ENCODE results near the gene HTT. TPM values are rescaled to one million over a fixed set of nuclear protein-coding genes. Genes with fewer than 3 reads are reported as not detected.

HTT gene
- total and polyA plus RNA-seq, 2 of the 13 experiments (the other 11 are each of a cell fraction or from before 2014, with no cell fraction given) = 17.5 to 19.5 TPM

DNA sequence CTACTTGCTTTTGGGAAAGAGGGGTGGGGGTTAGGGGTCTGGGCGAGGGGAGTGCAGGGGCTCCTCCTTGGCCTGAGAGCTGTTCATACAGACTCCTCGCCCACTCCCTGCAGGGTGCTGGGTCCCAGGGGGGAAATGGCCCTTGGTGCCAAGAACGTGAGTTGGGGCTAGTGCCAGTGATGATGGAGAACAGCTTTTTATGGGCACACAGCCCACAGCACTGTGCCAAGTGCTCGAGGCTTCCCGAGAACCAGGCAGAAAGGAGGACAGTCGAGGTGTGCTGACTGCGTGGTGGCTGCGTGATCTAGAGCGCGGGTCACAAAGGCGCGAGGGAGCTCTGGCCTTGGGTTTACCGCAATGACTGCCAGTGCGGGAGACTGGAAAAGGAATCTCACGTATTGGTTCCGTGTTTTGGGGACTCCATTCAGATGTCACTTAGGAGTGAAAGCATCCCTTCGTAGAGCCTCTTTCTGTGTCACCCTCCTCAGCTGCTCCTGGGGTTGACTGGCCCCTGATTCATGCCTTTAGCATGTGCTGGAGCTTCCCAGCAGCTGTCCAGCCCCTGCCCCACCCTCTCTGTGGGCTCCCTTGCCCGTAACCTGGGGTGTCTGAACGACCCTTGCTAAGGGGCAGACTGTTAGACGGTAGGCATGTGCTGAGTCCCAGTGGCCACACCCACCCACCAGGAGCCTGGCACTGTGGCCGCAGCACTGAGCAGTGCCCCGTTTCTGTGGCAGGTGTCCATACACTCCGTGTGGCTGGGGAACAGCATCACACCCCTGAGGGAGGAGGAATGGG is 153.6 kb downstream of the HTT start:
- H3K79me2 ChIP-seq (ENCODE audit: insufficient read depth, low read length) = no peaks in the 10 kb centered on the region
- ChIA-PET POLR2A (no interaction called here), CTCF (ENCODE audit: low intra/inter-chr PET ratio, low total read pairs) (no interaction called here)
- no peaks in the 10 kb centered on the region for H3K9me3 ChIP-seq (ENCODE audit: low read length)
- H3K36me3 ChIP-seq (replicated peaks in 1 of 2; ENCODE audit: control insufficient read depth in 1 of 2, insufficient read depth in 2 of 2, low read length in 2 of 2) = peaks cover 33 to 87% of the 10 kb centered on the region in 2 experiments
- no TSS peak for BruUV-seq (replicated peaks)
- intact Hi-C loops (cut with micrococcal nuclease; ENCODE audit: unreplicated experiment) = no loop called here
- H3K4me3 ChIP-seq (replicated peaks in 1 of 3; ENCODE audit: insufficient read depth in 1 of 3, low read depth in 2 of 3, low read length in 3 of 3) = no peak overlapping the region
- DNase-seq (ENCODE audit: low spot score) = no peak
- FAIRE-seq = no peak
- H4K20me1 ChIP-seq (ENCODE audit: insufficient read depth, low read length) = no peaks in the 10 kb centered on the region
- no peak overlapping the region for H3K4me2 ChIP-seq (ENCODE audit: low read depth, low read length)
- no peaks in the 10 kb centered on the region for H3K27me3 ChIP-seq (ENCODE audit: control insufficient read depth in 1 of 2, insufficient read depth in 2 of 2, low read length in 2 of 2)
- H3K27ac ChIP-seq (ENCODE audit: extremely low read length, insufficient read depth, low read length) = no peak overlapping the region
- no peak overlapping the region for H3K9ac ChIP-seq (ENCODE audit: insufficient read depth, low read depth, low read length)
- TF ChIP-seq SALL2 (CRISPR knock-in tag; IDR thresholded peaks at IDR 0.05) (no peak), ZNF326 (CRISPR knock-in tag; IDR thresholded peaks at IDR 0.05; ENCODE audit: borderline replicate concordance) (no peak), KMT2A (CRISPR knock-in tag; IDR thresholded peaks at IDR 0.05) (no peak), BCL6 (CRISPR knock-in tag; IDR thresholded peaks at IDR 0.05) (no peak), NONO (IDR thresholded peaks at IDR 0.05) (no peak), NONO (CRISPR knock-in tag; conservative IDR thresholded peaks at IDR 0.05) (no peak), ZNF382 (CRISPR knock-in tag; IDR thresholded peaks at IDR 0.05; ENCODE audit: borderline replicate concordance) (no peak), TP53 (CRISPR knock-in tag; conservative IDR thresholded peaks at IDR 0.05) (no peak), ZNF530 (CRISPR knock-in tag; IDR thresholded peaks at IDR 0.05; ENCODE audit: low read depth) (no peak)
- TF ChIP-seq, protein P1, sequence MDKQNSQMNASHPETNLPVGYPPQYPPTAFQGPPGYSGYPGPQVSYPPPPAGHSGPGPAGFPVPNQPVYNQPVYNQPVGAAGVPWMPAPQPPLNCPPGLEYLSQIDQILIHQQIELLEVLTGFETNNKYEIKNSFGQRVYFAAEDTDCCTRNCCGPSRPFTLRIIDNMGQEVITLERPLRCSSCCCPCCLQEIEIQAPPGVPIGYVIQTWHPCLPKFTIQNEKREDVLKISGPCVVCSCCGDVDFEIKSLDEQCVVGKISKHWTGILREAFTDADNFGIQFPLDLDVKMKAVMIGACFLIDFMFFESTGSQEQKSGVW (CRISPR knock-in tag; IDR thresholded peaks at IDR 0.05; ENCODE audit: borderline replicate concordance) = no peak
- TF ChIP-seq, protein P2, sequence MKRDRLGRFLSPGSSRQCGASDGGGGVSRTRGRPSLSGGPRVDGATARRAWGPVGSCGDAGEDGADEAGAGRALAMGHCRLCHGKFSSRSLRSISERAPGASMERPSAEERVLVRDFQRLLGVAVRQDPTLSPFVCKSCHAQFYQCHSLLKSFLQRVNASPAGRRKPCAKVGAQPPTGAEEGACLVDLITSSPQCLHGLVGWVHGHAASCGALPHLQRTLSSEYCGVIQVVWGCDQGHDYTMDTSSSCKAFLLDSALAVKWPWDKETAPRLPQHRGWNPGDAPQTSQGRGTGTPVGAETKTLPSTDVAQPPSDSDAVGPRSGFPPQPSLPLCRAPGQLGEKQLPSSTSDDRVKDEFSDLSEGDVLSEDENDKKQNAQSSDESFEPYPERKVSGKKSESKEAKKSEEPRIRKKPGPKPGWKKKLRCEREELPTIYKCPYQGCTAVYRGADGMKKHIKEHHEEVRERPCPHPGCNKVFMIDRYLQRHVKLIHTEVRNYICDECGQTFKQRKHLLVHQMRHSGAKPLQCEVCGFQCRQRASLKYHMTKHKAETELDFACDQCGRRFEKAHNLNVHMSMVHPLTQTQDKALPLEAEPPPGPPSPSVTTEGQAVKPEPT (CRISPR knock-in tag; IDR thresholded peaks at IDR 0.05; ENCODE audit: low read depth) = no peak
- H3K4me1 ChIP-seq (ENCODE audit: insufficient read depth, low read length) = peaks cover 9% of the 10 kb centered on the region; the same call in 1 of the 2 replicates
- WGBS (ENCODE audit: low lambda C conversion rate) = 93% methylated on average over 12 of the region's 23 CpGs
- no peak overlapping the region for H2AFZ ChIP-seq (ENCODE audit: low read length)
- no peak for ATAC-seq
- in situ Hi-C loops (cut with HindIII; ENCODE audit: extremely low pct_ligation_motif_present, low pct_unique_long_range_greater_than_20kb) = no loop called here

Measured in HepG2 (cell line).